ENCODE measurements around the gene PCSK7. TPM values are rescaled to one million over a fixed set of nuclear protein-coding genes. Genes with fewer than 3 reads are reported as not detected.
"Not testable (repeated sequence)": the region's sequence is repeated elsewhere in the genome, so short reads cannot be mapped to it uniquely, and the experiment has no call there.

The PCSK7 gene
- total and polyA plus RNA-seq, 5 experiments from 2014 or later = 32.6 to 296 (median 60.6) TPM

- Mint-ChIP-seq H3K4me1 (peaks cover 0 to 9% (median 7%) of the 10 kb centered on the region in 4 donors), H3K27ac (peak overlapping the region in 2 of 10 donors; percentile 9 to 52), H3K9me3 (no peaks in the 10 kb centered on the region), H3K4me3 (no peak overlapping the region), H3K36me3 (peaks cover 0 to 94% (median 26%) of the 10 kb centered on the region in 3 donors), H3K27me3 (no peaks in the 10 kb centered on the region)
- DNase-seq = peak in 1 of 10 donors; percentile 41
- POLR2A ChIA-PET = interaction anchor here (3.3 kb wide), 1 partner anchor 11 kb away, joined by 20 read pairs; the partner anchor contains the start of genes PCSK7 and RNF214
- ATAC-seq = no peak
These were observed 11.3 kb downstream of the PCSK7 start for GRCh38 chr11:117220568-117220967.

GRCh38 chr11:117219995-117220394 lies 11.9 kb downstream of the PCSK7 start:
- DNase-seq (no peak), ATAC-seq (no peak)
- Mint-ChIP-seq H3K27ac (peak overlapping the region in 1 of 10 donors; percentile 52), H3K4me3 (no peak overlapping the region), H3K4me1 (peaks cover 0 to 9% (median 7%) of the 10 kb centered on the region in 4 donors), H3K36me3 (peaks cover 0 to 94% (median 26%) of the 10 kb centered on the region in 3 donors), H3K9me3 (no peaks in the 10 kb centered on the region), H3K27me3 (no peaks in the 10 kb centered on the region)
- POLR2A ChIA-PET = interaction anchor here (3.3 kb wide), 1 partner anchor 11 kb away, joined by 20 read pairs; the partner anchor contains the start of genes PCSK7 and RNF214

GRCh38 chr11:117219455-117219854 lies 12.4 kb downstream of the PCSK7 start:
- no peak for ATAC-seq
- H3K4me1 Mint-ChIP-seq = peaks cover 0 to 9% (median 7%) of the 10 kb centered on the region in 4 donors
- no peak overlapping the region for H3K4me3 Mint-ChIP-seq
- H3K36me3 Mint-ChIP-seq = peaks cover 0 to 94% (median 26%) of the 10 kb centered on the region in 3 donors
- H3K27ac Mint-ChIP-seq = peak overlapping the region in 2 of 10 donors; percentile 63 to 85
- DNase-seq = no peak
- no peaks in the 10 kb centered on the region for H3K27me3 Mint-ChIP-seq
- POLR2A ChIA-PET = interaction anchor here (3.3 kb wide), 1 partner anchor 12 kb away, joined by 20 read pairs; the partner anchor contains the start of genes PCSK7 and RNF214
- H3K9me3 Mint-ChIP-seq = no peaks in the 10 kb centered on the region

GRCh38 chr11:117219001-117219400 lies 12.9 kb downstream of the PCSK7 start:
- peak in 1 of 10 donors; percentile 41 for DNase-seq
- Mint-ChIP-seq H3K27me3 (no peaks in the 10 kb centered on the region), H3K9me3 (no peaks in the 10 kb centered on the region), H3K4me1 (peaks cover 0 to 8% (median 7%) of the 10 kb centered on the region in 4 donors), H3K27ac (peak overlapping the region in 3 of 10 donors; percentile 15 to 85 (median 56)), H3K4me3 (no peak overlapping the region), H3K36me3 (peaks cover 0 to 94% (median 26%) of the 10 kb centered on the region in 3 donors)
- ATAC-seq = no peak
- POLR2A ChIA-PET = no interaction called here

- Mint-ChIP-seq H3K27me3 (no peaks in the 10 kb centered on the region), H3K36me3 (peaks cover 0 to 93% (median 26%) of the 10 kb centered on the region in 3 donors), H3K27ac (peak overlapping the region in 3 of 10 donors; percentile 48 to 71 (median 66)), H3K9me3 (no peaks in the 10 kb centered on the region), H3K4me1 (peaks cover 0 to 8% (median 7%) of the 10 kb centered on the region in 4 donors), H3K4me3 (no peak overlapping the region)
- ATAC-seq (no peak), DNase-seq (no peak)
- POLR2A ChIA-PET = interaction anchor here (0.6 to 1.6 kb wide), 3 partner anchors 9 to 152 kb away, joined by 3 to 6 read pairs (median 4); no protein-coding TSS in a partner anchor
These were observed 13.5 kb downstream of the PCSK7 start for GRCh38 chr11:117218133-117218915.

- no peaks in the 10 kb centered on the region for H3K27me3 Mint-ChIP-seq
- H3K9me3 Mint-ChIP-seq = no peaks in the 10 kb centered on the region
- no peak overlapping the region for H3K4me3 Mint-ChIP-seq
- peak overlapping the region in 8 of 10 donors; percentile 18 to 81 (median 62) for H3K27ac Mint-ChIP-seq
- ATAC-seq (no peak), DNase-seq (peak in 1 of 10 donors; percentile 35)
- POLR2A ChIA-PET = interaction anchor here (0.9 to 1.6 kb wide), 2 partner anchors 10 to 14 kb away, joined by 3 to 4 read pairs; no protein-coding TSS in a partner anchor
- peaks cover 0 to 13% (median 8%) of the 10 kb centered on the region in 4 donors for H3K4me1 Mint-ChIP-seq
- H3K36me3 Mint-ChIP-seq = peaks cover 0 to 94% (median 28%) of the 10 kb centered on the region in 3 donors
These were observed 14.5 kb downstream of the PCSK7 start for GRCh38 chr11:117217141-117218084.

GRCh38 chr11:117214404-117215110 lies 17.3 kb downstream of the PCSK7 start:
- Mint-ChIP-seq H3K9me3 (no peaks in the 10 kb centered on the region), H3K4me3 (no peak overlapping the region), H3K4me1 (peaks cover 0 to 18% (median 8%) of the 10 kb centered on the region in 4 donors), H3K27me3 (no peaks in the 10 kb centered on the region), H3K27ac (peak overlapping the region in 9 of 10 donors; percentile 4 to 86 (median 31)), H3K36me3 (peaks cover 0 to 96% (median 25%) of the 10 kb centered on the region in 3 donors)
- POLR2A ChIA-PET = interaction anchor here (0.6 to 1.9 kb wide), 3 partner anchors 11 to 125 kb away, joined by 3 to 7 read pairs (median 5); no protein-coding TSS in a partner anchor
- DNase-seq (no peak), ATAC-seq (no peak)

GRCh38 chr11:117212697-117213355 lies 19.0 kb downstream of the PCSK7 start:
- peak overlapping the region in 5 of 10 donors; percentile 10 to 34 (median 24) for H3K27ac Mint-ChIP-seq
- DNase-seq (no peak), ATAC-seq (no peak)
- no peaks in the 10 kb centered on the region for H3K9me3 Mint-ChIP-seq
- peaks cover 0 to 83% (median 11%) of the 10 kb centered on the region in 3 donors for H3K36me3 Mint-ChIP-seq
- no peak overlapping the region for H3K4me3 Mint-ChIP-seq
- peaks cover 0 to 12% (median 3%) of the 10 kb centered on the region in 4 donors for H3K4me1 Mint-ChIP-seq
- POLR2A ChIA-PET = interaction anchor here (0.7 to 1.4 kb wide), 5 partner anchors 10 to 197 kb away, joined by 3 to 8 read pairs (median 3); partner anchors contain the start of gene SIDT2
- no peaks in the 10 kb centered on the region for H3K27me3 Mint-ChIP-seq

GRCh38 chr11:117210620-117211019 lies 21.3 kb downstream of the PCSK7 start:
- no peak for DNase-seq

GRCh38 chr11:117209351-117210125 lies 22.3 kb downstream of the PCSK7 start:
- H3K27me3 Mint-ChIP-seq, ATAC-seq, H3K9me3 Mint-ChIP-seq, POLR2A ChIA-PET, H3K4me3 Mint-ChIP-seq: not testable (repeated sequence)
- H3K4me1 Mint-ChIP-seq = peaks cover 0 to 12% (median 4%) of the 10 kb centered on the region in 4 donors
- peak overlapping the region in 8 of 10 donors; percentile 7 to 78 (median 52) for H3K27ac Mint-ChIP-seq
- peaks cover 0 to 68% (median 11%) of the 10 kb centered on the region in 3 donors for H3K36me3 Mint-ChIP-seq
- peak in 1 of 10 donors; percentile 45 for DNase-seq

More at GRCh38 chr11:117210620-117211019, 21.3 kb downstream of the PCSK7 start:
- no peaks in the 10 kb centered on the region for H3K27me3 Mint-ChIP-seq
- peak overlapping the region in 4 of 10 donors; percentile 20 to 78 (median 30) for H3K27ac Mint-ChIP-seq
- H3K4me3 Mint-ChIP-seq = no peak overlapping the region
- peaks cover 0 to 68% (median 7%) of the 10 kb centered on the region in 3 donors for H3K36me3 Mint-ChIP-seq
- H3K4me1 Mint-ChIP-seq = peaks cover 0 to 12% (median 3%) of the 10 kb centered on the region in 4 donors
- no peaks in the 10 kb centered on the region for H3K9me3 Mint-ChIP-seq
- ATAC-seq = no peak
- POLR2A ChIA-PET = no interaction called here
